Stimulated activated naive CD8-positive, alpha-beta T cell treated with anti-CD3 and anti-CD28 coated beads, Interleukin-15, Interleukin-2, amounts not matched to agents 100 ng/mL and 50 ng/mL, for 24 hours (primary cell): Measurements from ENCODE around the gene DCDC2B.

Experiments used
- H3K27ac Mint-ChIP-seq: one replicate; pipeline ENCODE4 v1.8.0; 2021; ENCODE audit warnings: mild to moderate bottlenecking, mixed read lengths
- H3K27me3 Mint-ChIP-seq: one replicate; pipeline ENCODE4 v1.8.0; 2021; ENCODE audit warnings: mixed read lengths
- H3K36me3 Mint-ChIP-seq: one replicate; pipeline ENCODE4 v1.8.0; 2021; ENCODE audit warnings: low read depth, mixed read lengths
- H3K4me1 Mint-ChIP-seq: one replicate; pipeline ENCODE4 v1.8.0; 2021; ENCODE audit warnings: low read depth, mixed read lengths
- H3K4me3 Mint-ChIP-seq: one replicate; pipeline ENCODE4 v1.8.0; 2021; ENCODE audit warnings: mild to moderate bottlenecking, mixed read lengths
- H3K9me3 Mint-ChIP-seq: one replicate; pipeline ENCODE4 v1.8.0; 2021; ENCODE audit warnings: mixed read lengths

Gene DCDC2B

DNA sequence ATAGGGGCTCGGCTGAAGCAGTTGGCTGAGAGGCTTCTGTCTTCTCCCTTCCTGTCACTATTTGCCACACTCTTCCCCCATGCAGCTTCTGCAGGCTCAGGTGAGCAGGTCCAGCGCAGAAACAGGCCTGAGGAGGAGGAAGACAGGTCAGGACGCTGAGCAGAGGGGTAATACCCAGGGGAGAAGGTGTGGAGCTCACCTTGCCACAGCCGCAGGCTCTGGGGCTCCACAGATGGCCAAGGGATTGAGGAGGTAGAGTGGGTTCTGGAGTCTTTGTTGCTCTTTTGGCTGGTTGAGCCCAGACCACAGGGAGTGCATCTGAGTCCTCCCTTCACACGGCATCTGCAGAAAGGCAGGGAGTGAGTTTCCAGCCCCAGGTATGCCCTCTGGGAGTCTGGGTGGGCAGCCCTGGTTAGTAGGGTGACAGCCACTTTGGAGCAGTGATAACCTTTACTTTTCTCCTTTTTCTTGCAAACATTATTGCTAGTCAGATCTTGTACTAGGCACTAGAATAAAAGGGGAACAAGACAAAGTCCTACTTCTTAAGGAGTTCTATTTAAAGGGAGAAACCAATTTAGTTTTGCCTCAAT, 23.0 kb downstream of the DCDC2B start:
- H3K4me1 Mint-ChIP-seq: no peaks in the 10 kb centered on the region
- no peaks in the 10 kb centered on the region for H3K27me3 Mint-ChIP-seq
- peaks cover 41% of the 10 kb centered on the region for H3K36me3 Mint-ChIP-seq
- no peak overlapping the region for H3K4me3 Mint-ChIP-seq
- H3K27ac Mint-ChIP-seq: no peak overlapping the region
- no peaks in the 10 kb centered on the region for H3K9me3 Mint-ChIP-seq

GRCh38 chr1:32232558-32233304, 23.8 kb downstream of the DCDC2B start:
- no peak overlapping the region for H3K4me3 Mint-ChIP-seq
- H3K27me3 Mint-ChIP-seq: no peaks in the 10 kb centered on the region
- no peak overlapping the region for H3K27ac Mint-ChIP-seq
- H3K4me1 Mint-ChIP-seq: no peaks in the 10 kb centered on the region
- H3K36me3 Mint-ChIP-seq: peaks cover 34% of the 10 kb centered on the region
- no peaks in the 10 kb centered on the region for H3K9me3 Mint-ChIP-seq

- peaks cover 19% of the 10 kb centered on the region for H3K36me3 Mint-ChIP-seq
- no peaks in the 10 kb centered on the region for H3K4me1 Mint-ChIP-seq
- no peaks in the 10 kb centered on the region for H3K27me3 Mint-ChIP-seq
- no peak overlapping the region for H3K27ac Mint-ChIP-seq
- no peaks in the 10 kb centered on the region for H3K9me3 Mint-ChIP-seq
- no peak overlapping the region for H3K4me3 Mint-ChIP-seq
Measured at GRCh38 chr1:32234792-32235191, 25.9 kb downstream of the DCDC2B start.

DNA sequence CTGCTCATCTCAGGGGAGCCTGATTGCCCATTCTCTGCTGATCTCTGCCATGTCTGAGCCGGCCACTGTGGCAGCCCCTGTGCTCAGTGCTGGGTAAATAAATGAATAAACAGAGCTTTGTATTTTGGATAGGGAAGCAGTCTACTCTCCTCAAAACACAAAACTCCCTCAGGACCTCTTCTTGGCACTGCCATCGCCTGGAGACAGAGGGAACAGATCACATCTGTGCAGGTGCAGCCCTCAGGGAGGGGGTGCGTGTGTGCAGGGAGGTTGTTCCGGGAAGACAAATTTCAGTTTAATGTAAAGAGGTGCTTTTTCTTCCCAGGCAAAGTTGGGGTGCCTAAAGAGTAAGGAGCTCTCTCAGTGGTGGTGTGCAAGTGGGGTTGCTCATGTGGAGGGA, 30.4 kb downstream of the DCDC2B start:
- Mint-ChIP-seq H3K36me3 (no peaks in the 10 kb centered on the region), H3K9me3 (no peaks in the 10 kb centered on the region), H3K27ac (no peak overlapping the region), H3K4me3 (no peak overlapping the region), H3K27me3 (no peaks in the 10 kb centered on the region), H3K4me1 (peaks cover 24% of the 10 kb centered on the region)

GRCh38 chr1:32239790-32240139, 30.9 kb downstream of the DCDC2B start:
- H3K36me3 Mint-ChIP-seq: no peaks in the 10 kb centered on the region
- H3K9me3 Mint-ChIP-seq: no peaks in the 10 kb centered on the region
- H3K4me1 Mint-ChIP-seq: peaks cover 24% of the 10 kb centered on the region
- no peaks in the 10 kb centered on the region for H3K27me3 Mint-ChIP-seq
- peak overlapping the region; percentile 82 for H3K4me3 Mint-ChIP-seq
- H3K27ac Mint-ChIP-seq: no peak overlapping the region

DNA sequence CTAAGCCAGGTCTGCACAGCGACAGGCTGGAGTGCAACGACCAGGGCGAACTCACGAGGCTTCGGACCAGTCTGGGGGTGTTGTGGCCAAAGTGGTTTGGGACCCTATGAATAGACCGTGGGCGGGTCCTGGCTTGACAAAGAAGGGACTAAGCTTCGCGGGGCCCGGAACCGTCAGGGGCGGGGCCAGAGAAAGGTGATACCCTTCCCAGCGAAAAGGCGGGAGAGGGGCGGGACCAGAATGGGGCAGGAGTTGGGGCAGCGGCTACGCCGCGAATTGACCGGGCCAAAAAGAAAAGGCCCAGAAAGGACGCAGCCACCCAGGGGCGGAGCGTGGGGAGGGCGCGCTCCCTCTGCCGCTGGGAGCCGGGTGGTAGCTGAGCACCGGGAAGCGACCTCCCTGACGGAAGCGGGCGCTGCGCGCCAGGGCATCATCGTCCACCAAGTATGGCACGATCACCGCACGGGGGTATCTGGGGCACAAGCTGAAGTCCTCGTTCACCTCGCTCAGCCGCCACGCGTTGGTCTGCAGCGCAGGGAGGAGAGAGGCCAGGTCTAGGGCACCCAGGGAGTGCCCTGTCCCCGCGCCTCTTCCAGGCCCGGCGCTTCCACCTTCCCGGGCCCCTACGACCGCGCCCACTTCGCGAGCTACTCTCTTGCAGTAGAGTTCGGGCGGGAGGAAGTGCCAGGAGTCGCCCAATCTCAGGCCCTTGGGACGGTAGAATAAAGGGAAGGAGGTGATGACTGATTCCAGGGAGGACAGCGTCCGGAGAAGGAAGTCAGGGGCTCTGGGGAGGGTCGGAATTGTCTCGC, 31.5 kb downstream of the DCDC2B start:
- Mint-ChIP-seq H3K36me3 (no peaks in the 10 kb centered on the region), H3K27me3 (no peaks in the 10 kb centered on the region), H3K9me3 (no peaks in the 10 kb centered on the region), H3K4me1 (peaks cover 24% of the 10 kb centered on the region), H3K4me3 (peak overlapping the region; percentile 82), H3K27ac (peak overlapping the region; percentile 58)

GRCh38 chr1:32241001-32241763, 32.3 kb downstream of the DCDC2B start:
- Mint-ChIP-seq H3K36me3 (no peaks in the 10 kb centered on the region), H3K27ac (peak overlapping the region; percentile 58), H3K4me3 (peak overlapping the region; percentile 82), H3K4me1 (peaks cover 27% of the 10 kb centered on the region), H3K9me3 (no peaks in the 10 kb centered on the region), H3K27me3 (no peaks in the 10 kb centered on the region)

DNA sequence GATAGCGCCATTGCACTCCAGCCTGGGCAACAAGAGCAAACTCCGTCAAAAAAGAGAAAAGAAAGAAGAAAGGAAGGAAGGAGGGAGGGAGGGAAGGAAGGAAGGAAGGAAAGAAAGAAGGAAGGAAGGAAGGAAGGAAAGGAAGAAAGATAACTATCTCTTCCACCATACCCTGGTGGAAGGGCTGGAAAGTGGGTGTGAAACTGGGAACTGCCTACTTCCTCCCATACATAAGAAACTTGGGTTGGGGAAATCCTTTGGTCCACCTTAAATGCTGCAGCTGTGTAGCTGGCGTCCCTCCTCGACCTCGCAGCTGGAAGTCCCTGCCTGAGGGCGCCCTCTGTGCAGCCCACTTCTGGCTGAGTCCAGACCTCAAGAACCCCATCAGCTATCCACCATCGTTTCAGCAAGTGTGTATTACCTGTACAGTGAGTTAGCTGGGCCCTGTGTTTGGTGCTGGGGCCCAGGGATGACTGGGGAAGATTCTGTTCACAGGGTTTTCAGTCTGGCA, 33.5 kb downstream of the DCDC2B start:
- peak overlapping the region; percentile 31 for H3K27ac Mint-ChIP-seq
- H3K27me3 Mint-ChIP-seq: no peaks in the 10 kb centered on the region
- H3K4me3 Mint-ChIP-seq: no peak overlapping the region
- peaks cover 39% of the 10 kb centered on the region for H3K4me1 Mint-ChIP-seq
- no peaks in the 10 kb centered on the region for H3K36me3 Mint-ChIP-seq
- H3K9me3 Mint-ChIP-seq: no peaks in the 10 kb centered on the region

GRCh38 chr1:32246888-32247273, 38.0 kb downstream of the DCDC2B start, which contains the start of gene FAM167B:
FAM167B (plus strand) TSS chr1:32247222; CDS start chr1:32247422, 200 bp downstream.
- H3K27ac Mint-ChIP-seq: peak within 1 kb of the TSS; percentile 78
- no peaks in the 10 kb centered on the region for H3K27me3 Mint-ChIP-seq
- H3K4me3 Mint-ChIP-seq: peak within 1 kb of the TSS; percentile 59
- H3K36me3 Mint-ChIP-seq: peaks cover 4% of the 10 kb centered on the region
- H3K4me1 Mint-ChIP-seq: peaks cover 64% of the 10 kb centered on the region
- H3K9me3 Mint-ChIP-seq: no peaks in the 10 kb centered on the region

GRCh38 chr1:32247452-32247851, 38.6 kb downstream of the DCDC2B start:
- Mint-ChIP-seq H3K4me3 (no peak overlapping the region), H3K36me3 (peaks cover 10% of the 10 kb centered on the region), H3K4me1 (peaks cover 64% of the 10 kb centered on the region), H3K27ac (peak overlapping the region; percentile 78), H3K27me3 (no peaks in the 10 kb centered on the region), H3K9me3 (no peaks in the 10 kb centered on the region)

DNA sequence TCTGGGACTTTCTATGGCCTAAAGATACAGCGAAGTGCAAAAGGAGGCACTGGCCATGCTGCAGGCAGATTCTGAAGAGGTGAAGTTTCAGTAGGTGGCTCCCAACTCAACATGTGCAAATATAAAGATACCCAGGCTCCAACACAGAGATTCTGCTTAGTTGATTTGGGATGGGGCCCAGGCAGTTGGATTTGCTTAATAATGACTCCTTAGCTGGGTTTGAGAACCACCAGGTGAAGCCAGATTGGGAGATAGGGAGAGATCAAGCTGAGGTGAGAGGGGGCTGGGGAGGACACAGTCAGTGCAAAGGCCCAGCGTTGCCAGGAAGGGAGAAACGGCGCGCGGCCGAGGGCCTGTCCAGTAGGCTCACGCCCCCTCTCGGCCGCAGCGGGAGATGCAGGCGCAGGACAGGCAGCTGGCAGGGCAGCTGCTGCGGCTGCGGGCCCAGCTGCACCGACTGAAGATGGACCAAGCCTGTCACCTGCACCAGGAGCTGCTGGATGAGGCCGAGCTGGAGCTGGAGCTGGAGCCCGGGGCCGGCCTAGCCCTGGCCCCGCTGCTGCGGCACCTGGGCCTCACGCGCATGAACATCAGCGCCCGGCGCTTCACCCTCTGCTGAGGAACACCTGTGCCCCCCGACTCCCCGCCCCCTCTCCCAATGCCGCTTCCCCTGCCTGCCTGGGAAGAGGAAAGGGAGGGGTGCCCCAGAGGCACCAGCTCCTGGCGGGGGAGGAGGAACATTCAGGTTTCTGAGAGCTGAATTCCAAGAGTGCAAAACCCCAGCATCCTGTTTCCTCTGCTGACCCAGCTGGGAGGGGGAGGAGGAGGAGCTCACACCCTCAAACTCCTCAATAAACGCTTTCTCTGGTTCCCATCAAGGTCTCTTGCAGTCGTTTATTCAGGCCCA, 39.3 kb downstream of the DCDC2B start:
- H3K9me3 Mint-ChIP-seq: no peaks in the 10 kb centered on the region
- H3K27ac Mint-ChIP-seq: peak overlapping the region; percentile 78
- H3K27me3 Mint-ChIP-seq: no peaks in the 10 kb centered on the region
- H3K4me3 Mint-ChIP-seq: peak overlapping the region; percentile 59
- peaks cover 66% of the 10 kb centered on the region for H3K4me1 Mint-ChIP-seq
- peaks cover 17% of the 10 kb centered on the region for H3K36me3 Mint-ChIP-seq

DNA sequence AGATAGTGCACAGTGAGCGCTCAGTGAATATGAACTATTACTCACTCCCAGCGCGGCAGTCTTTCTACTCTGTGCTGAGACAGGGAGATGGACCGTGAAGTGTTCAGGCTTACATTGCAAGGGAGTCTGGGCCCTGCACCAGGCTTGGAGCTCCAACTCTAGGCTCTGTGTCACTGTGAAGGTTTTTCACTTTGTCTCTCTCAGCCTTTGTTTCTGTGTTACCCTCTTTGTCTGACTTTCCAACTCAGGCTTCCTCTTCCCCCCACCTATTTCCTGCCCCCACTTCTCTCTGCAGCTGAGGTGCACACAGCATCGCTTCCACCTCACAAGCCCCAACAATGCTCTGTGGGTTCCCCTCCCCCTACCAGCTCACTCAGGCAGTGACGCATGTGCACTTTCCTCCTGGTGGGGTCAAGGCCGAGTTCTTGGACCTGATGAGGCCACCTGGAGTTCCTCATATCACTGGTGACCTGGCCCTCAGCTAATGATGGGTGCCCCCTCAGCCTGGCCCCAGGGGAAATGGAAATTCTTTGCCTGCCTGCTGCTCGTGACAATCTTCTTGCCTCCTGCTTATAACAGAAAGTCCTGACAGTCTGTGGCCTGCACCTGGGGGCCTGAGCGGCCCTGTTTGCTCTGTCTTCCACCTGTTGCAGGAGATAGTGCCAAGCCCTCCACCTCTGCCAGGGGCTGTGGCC, 41.1 kb downstream of the DCDC2B start:
- Mint-ChIP-seq H3K9me3 (no peaks in the 10 kb centered on the region), H3K27me3 (no peaks in the 10 kb centered on the region), H3K4me1 (peaks cover 80% of the 10 kb centered on the region), H3K27ac (peak overlapping the region; percentile 98), H3K36me3 (peaks cover 24% of the 10 kb centered on the region), H3K4me3 (peak overlapping the region; percentile 95)
